Suppressor macrophage (primary cell): ENCODE measurements around the gene MED29.

Source experiments
- DNase-seq, 4 experiments: peaks; one replicate each; pipeline ENCODE4 v3.0.0-alpha.2; 2020 to 2022

The MED29 gene

DNA sequence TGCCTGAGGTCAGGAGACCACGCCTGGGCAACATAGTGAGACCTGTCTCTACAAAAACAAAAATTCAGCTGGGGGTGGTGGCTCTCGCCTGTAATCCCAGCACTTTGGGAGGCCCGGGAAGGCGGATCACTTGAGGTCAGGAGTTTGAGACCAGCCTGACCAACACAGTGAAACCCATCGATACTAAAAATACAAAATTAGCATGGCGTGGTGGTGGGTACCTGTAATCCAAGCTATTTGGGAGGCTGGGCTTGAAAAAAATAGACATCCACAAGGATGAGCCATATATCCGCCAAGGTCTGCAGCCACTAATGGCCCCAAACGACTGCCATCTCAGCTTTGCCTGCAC lies 41.5 kb downstream of the MED29 start:
- DNase-seq, result no peak

DNA sequence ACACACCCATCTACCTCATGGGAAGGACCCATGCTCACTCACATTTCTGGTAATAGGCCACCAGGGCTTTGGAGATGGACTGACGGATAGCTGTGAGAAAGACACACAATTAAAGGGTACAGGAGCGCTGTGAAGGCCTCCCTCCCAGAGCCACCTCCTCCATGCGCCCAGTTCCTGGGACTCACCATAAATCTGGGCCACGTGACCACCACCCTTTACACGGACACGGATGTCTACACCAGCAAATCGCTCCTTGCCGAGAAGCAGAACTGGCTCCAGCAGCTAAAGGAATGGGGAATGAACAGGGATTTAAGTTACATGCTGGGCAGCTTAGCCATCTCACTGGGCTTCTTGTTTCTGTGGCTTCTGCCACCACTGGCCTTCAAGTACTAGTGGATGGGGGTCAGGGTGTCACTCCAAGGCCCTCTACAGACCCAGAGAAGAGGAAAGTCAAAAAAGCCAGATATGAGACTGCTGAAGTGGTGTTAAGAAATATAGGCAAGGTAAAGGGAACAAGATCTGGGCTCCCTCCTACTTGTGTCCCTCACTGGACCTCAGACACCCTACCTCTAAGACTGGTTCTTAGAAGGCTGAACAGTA lies 42.4 kb downstream of the MED29 start:
- no peak for DNase-seq

DNA sequence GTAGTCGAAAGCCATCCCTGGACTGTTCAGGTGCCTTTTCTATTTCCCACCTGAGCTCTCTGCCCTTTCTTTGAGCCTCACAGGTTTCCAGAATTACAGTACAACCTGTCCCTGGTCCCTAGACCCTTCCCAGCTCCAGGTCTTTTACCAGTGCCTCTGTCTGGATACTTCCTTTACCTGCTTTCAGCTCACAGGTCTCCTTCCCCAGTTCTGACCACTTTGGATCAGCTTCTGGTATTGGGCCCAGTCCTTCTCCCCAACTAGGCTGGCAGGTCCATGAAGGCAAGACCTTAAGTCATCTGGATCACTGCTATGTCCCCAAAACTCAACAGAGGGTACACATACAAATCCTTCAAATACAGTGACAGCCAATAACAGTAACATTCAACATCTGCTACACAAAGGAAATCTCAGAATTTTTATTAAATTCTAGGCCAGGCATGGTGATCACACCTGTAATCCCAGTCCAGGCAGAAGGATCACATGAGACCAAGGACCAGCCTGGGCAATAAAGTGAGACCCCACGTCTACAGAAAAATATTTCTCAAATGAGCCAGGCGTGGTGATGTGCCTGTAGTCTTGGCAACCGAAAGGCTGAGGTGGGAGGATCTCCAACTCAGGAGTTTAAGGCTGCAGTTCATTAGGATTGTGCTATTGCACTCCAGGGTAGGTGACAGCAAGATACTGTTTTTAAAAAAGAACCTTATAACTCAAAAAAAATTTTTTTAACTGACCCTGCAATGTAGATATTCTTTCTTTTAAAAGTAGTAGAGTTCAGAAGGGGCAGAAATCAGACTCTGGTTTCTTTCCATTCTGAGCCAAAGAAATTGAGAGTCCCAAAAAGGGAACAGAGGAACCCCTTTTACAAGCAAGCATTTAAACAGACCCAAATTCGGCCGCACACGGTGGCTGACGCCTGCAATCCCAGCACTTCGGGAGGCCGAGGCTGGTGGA lies 43.2 kb downstream of the MED29 start:
- DNase-seq, result no peak

DNA sequence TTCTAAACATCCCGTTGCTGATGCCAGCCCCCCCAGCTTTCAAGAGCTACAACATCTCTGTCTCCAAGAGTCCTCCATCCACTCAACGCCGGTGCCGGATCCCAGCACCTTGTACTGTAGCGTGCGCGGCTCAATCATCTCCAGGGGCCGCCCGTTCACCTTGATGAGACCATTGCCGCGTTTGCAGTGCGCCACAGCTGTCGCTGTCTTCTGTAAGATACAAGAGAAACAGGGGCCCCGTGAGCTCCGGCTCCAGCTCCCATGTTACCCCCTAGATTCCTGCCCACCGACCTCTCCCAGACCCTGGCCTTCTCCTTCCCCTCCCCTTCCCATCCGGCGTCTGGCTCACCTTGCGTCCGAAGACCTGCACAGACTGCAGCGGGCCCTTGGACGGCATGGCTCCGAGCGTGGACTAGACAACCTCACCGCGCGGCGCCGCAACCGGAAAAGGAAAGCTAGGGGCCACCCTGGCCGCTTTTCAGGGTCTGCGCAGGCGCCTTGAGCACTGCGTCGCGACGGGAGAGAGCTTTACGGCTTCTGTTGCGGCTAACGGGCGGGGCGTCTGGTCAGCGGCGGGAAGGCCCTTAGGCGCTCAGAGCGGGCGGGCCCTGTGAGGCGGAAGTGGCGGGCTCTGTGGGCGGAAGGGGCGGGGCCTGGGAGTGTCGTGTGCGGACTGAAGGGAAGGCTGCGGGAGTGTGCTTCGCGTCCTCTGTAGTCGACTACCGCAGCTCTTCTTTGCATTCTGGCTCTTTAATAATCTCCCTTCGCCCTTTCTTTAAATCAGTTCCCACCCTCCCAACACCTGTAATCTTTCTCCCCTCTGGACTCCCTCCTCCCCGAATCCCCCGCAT lies 44.5 kb downstream of the MED29 start, which contains the start of gene RPS16:
TSS of gene RPS16 (minus strand) at position 451 of the 851 bp plus-strand sequence. CDS start at position 397, 54 bp downstream.
- DNase-seq, result peak; percentile 100

- no peak for DNase-seq
These were observed 45.2 kb downstream of the MED29 start for GRCh38 chr19:39436350-39436716.

DNA sequence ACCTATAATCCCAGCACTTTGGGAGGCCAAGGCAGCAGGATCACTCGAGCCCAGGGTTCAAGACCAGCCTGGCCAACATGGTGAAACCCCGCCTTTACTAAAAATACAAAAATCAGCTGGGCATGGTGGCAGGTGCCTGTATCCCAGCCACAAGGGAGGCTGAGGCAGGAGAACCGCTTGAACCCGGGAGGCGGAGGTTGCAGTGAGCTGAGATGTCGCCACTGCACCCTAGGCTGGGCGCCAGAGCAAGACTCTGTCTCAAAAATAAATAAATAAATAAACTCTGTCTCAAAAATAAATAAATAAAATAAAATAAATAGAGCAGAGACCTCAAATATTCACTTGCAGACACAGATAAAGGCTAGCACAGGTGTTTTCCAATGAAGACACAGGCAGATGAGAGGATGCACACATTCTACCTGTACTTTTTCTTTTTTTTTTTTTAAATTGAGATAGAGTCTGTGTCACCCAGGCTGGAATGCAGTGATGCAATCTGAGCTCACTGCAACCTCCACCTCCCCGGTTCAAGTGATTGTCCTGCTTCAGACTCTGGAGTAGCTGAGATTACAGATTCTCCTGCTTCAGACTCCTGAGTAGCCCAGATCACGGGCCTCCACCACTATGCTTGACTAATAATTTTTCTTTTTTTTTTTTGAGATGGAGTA lies 47.2 kb downstream of the MED29 start:
- peak in 1 of 4 experiments; percentile 29 for DNase-seq

DNA sequence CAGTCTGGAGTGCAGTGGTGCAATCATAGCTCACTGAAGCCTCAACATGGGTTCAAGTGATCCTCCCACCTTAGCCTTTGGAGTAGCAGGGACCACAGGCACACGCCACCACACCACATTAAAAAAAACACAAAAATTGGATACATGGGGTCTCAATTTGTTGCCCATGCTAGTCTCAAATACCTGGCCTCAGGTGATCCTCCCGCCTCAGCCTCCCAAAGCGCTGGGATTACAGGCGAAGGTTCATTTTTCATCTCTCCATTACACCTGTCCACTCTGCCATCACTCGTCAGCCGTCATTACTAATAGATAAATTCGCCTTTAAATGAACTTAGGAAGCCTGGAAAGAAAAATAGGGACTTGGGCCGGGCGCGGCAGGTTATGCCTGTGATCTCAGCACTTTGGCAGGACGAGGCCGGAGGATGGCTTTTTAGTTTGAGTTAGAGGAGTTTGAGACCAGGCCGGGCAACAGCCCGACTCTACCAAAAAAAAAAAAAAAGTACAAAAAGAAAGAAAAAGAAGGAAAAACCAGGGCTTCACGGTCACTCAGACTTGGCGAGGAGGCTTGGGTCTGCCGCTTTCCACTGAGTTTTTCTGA lies 53.5 kb downstream of the MED29 start:
- DNase-seq, result peak in 3 of 4 experiments; percentile 16 to 39 (median 34)

DNA sequence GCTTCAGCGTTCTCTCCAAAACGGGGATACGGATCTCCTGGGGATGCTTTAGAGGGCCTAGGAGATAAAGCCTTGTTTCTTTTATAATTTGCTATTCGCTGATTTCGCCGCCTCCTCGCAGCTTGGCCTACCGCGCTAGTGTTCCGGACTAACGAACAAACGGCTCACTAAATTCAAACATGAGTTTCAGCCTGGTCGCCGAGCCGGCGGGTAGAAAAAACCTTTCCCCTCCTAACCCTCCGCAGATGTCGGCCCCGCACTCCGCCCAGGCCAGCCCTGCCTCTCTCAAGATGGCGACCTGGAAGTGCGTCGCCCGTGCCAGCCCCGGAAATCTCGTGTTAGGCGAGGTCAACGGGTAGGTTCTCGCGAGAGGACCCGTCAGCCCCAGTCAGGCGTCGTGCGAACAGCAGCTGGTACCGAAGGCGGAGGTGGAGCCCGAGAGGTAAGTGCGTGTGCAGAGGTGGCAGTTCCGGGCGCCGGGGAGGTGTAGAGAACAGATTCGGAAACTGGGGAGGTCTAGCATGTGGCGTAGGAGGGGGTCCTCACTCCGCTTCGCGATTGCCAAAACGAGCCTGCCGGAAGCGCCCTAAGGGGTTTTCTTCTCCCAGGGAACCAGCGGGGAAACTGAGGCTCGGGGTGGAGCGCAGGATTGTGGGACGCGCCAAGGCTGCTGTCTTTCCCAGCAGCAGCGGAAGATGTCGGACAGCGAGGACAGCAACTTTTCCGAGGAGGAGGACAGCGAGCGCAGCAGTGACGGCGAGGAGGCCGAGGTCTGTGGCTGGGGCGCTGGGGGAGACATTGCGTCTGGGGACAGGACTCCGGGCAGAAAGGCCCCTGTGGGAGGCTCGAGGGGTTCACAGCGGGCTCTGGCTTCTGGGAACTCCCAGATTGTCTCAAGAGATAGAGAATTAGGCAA lies 54.3 kb downstream of the MED29 start, which contains the start of gene SUPT5H:
TSS of gene SUPT5H (plus strand) at position 387 of the 916 bp plus-strand sequence. CDS start at position 696, 309 bp downstream.
- DNase-seq, result peak; percentile 98 to 100 (median 99)

DNA sequence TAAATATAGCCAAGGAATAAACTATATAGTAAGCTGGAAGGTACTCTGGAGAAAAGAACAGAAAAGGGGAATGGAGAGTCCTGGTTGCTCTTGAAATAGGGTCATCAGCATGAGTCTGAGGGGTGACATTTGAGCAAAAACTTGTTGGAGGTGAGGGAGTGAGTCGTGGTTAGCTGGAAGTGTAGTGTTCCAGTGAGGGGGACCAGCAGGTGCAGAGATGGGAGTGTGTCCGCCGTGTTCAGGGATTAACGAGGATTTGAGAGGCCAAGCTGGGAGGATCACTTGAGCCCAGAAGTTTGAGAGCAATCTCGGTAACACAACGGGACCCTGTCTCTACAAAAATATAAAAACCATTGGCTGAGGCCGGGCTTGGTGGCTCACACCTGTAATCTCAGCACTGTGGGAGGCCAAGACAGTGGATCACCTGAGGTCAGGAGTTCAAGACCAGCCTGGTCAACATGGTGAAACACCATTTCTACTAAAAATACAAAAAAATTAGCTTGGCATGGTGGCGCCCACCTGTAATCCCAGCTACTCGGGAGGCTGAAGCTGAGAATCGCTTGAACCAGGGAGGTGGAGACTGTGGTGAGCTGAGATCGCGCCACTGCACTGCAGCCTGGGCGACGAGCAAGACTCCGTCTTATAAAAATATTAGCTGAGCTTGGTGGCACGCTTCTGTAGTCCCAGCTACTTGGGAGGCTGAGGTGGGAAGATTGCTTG lies 55.3 kb downstream of the MED29 start:
- no peak for DNase-seq

DNA sequence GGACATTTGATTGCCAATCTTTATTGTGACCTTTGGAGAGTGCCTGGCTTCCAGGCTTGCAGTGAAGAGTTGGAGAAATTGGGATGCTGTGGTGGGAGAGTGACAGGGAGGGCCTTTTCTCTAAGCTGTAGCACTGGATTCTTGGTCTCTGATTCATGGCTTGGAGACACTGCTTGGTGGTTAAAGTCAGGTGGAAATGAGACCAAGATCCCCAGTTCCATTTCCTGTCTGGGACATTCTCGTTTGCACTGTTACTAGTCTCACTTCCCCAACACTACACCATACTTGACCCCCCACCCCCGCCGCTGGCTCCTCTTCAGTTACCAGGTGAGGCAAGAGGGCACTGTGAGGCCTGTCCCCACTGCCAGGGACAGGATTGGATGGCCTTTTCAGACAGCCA lies 57.1 kb downstream of the MED29 start:
- DNase-seq, result peak; percentile 27 to 52 (median 41)

GRCh38 chr19:39449116-39449797 lies 58.1 kb downstream of the MED29 start:
- DNase-seq, result peak in 1 of 4 experiments; percentile 14
